Measurements from ENCODE around the gene PAWR.
"Not testable (repeated sequence)": the region's sequence is repeated elsewhere in the genome, so short reads cannot be mapped to it uniquely, and the experiment has no call there.

PAWR gene

DNA sequence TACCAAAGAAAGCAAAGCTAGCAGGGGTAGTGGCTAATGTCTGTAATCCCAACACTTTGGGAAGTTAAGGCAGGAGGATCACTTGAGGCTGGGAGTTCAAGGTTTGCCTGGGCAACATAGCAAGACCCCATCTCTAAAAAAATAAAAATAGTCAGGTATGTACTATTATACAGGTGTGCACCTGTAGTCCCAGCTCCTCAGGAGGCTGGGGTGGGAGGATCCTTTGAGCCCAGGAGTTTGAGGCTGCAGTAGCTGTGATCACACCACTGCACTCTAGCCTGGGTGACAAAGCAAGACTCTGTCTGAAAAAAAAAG lies 142.2 kb downstream of the PAWR start:
- no peak for DNase-seq (ENCODE audit: low spot score)

DNA sequence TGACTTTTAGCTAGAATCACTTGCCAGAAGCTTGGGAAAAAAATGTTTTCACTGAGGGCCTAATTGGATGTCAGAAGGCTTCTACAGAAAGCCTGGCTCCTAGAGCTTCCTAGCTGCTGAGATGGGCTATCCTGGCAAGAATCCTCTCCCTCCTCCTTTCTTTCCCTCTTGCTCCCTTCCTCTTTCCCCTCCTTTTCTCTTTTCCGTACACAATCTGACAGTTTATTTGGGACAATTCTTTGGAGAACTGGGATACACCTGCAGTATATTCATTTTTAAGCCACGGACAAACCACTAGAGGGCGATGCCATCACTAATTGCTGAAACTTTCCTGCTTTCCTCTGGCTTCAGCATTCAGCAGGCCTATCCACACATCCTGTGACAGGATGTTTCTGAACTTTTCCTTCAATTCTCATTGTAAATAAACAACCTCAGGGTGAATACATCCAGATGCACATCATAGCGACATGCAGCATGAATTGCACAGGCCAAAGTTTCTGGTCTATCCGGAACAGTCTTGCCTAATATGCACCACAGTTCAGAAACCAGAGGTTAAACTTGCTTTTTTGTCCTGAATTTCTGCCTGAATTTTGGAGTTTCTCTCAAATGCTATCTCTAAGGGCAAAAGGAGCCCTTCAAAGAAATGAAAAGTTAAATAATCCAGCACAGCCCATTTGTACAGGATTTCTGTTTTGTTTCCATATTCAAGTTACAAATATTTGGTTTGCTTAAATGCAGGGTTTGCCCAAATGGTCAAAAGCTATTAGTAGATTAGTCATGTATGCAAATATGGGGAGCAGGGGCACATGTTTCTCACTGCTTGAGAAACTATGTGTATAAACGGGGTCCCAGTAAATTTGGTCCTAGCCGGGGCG lies 142.8 kb downstream of the PAWR start:
- DNase-seq (ENCODE audit: low spot score): peak; percentile 84

DNA sequence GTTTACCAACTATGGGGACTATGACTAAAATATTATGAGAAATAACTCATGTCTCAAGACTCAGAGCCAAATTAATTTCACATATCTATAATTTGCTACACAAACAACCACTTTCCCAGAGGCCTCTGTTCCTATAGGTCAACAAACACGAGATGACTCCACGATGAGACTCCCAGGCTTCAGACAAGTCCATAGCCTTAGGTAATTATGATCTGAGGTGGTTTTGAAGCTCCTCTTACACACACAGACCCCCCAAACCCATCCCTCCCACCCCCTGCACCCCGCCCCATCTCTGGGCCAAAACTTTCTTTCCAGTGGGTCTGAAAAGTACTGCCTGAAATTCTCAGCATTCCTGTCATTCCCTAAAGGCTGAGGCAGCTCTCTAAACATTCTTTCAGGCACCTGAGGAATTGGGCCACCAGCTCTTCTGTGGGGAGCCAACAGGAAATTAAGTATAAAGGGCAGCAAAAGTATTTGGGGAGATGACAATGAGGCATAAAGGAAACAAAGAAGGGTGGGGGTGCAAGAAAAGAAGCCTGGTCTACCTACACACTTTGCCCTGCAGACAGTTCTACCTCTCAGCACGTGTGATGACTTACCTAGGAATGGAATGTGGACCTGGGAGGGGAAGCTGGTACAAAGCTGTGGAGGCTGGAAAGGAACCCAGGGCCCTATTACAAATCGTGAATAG lies 143.6 kb downstream of the PAWR start:
- DNase-seq (ENCODE audit: low spot score): peak; percentile 100

DNA sequence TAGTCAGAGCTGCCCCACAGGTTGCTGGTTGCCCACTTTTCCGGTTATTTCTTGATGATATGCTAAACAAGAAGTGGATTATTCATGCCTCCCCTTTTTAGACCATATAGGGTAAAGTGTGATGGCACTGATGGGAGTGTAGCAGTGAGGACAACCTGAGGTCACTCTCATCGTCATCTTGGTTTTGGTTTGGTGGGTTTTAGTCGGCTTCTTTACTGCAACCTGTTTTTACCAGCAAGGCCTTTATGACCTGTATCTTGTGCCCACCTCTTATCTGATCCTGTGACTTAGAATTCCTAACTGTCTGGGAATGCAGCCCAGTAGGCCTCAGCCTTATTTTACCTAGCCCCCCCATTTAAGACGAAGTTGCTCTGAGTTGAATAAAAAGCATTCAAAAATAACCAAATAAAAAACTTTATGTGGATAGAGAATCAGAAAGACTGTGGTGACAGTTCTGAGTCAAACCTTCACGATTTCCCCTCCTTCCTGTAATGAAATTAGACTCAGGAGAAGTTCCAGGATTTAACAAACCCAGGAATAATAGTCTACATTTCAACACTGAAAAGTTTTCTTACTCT lies 144.2 kb downstream of the PAWR start:
- peak; percentile 92 for DNase-seq (ENCODE audit: low spot score)

GRCh38 chr12:79544439-79544838 lies 146.3 kb downstream of the PAWR start:
- DNase-seq (ENCODE audit: low spot score): not testable (repeated sequence)

DNA sequence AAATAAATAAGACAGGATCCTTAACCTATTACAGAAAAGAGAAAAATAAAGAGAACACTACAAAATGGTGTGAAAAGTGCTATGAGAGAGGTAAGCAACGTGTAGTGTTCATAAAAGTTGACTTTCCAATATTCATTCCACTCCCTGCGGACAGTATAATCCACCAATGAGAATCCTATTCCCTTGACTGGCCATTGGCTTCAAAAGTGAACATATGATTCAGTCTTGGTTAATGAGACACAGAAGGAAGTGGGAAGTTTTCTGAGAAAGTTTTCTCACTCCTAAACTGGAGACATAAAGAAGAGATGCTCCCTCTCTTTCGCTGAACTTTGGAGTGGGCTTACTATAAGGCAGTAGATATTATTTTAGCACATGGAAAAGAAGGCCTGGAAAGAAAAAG lies 153.1 kb downstream of the PAWR start:
- no peak for DNase-seq (ENCODE audit: low spot score)

DNA sequence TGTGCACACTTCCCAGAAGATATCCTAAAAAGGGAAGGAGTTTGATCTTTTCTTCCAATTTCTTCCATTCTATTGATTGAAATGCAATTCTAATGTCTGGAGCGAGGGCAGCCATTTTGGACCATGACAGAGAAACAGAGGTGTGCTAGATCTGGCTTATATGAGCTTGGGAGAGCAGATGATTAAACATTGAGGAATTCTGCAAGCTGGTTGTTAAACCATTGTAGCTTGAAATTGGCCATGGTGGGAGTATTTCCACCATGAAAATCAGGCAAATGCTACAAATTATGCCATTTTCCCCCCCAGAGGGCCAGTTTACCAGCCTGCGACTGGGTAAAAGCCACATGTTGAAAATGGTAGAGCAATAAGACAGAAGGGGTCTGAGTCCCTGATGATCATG lies 155.0 kb downstream of the PAWR start:
- peak; percentile 60 for DNase-seq (ENCODE audit: low spot score)
